Effector memory CD8-positive, alpha-beta T cell (primary cell): ENCODE results near the gene COX4I1.
A peak's percentile ranks its signal among the peaks of the same experiment; 100 is the strongest.
"Not testable (repeated sequence)": the region's sequence is repeated elsewhere in the genome, so short reads cannot be mapped to it uniquely, and the experiment has no call there.

Experiments used
- ATAC-seq: fragments of 150-1000 bp; cut with Tn5 transposase; replicated peaks from 2 replicates; pipeline ENCODE4 v1.10.0; 2021; ENCODE audit warnings: mild to moderate bottlenecking, moderate library complexity
- DNase-seq, 3 experiments: peaks; one replicate each; pipeline ENCODE4 v3.0.0; 2021
- H3K27ac Mint-ChIP-seq, 2 donors: one replicate each; pipeline ENCODE4 v1.8.0; 2022; ENCODE audit warnings: mild to moderate bottlenecking in 2 of 2, mixed read lengths in 2 of 2, moderate library complexity in 2 of 2
- H3K27me3 Mint-ChIP-seq, 2 donors: one replicate each; pipeline ENCODE4 v1.8.0; 2022; ENCODE audit warnings: mixed read lengths in 2 of 2
- H3K36me3 Mint-ChIP-seq: one replicate; pipeline ENCODE4 v1.8.0; 2022; ENCODE audit warnings: mild to moderate bottlenecking, moderate library complexity, mixed read lengths; ENCODE audit not compliant: insufficient read depth
- H3K4me1 Mint-ChIP-seq, 2 donors: one replicate each; pipeline ENCODE4 v1.8.0; 2022; ENCODE audit warnings: low read depth in 2 of 2, mixed read lengths in 2 of 2
- H3K4me3 Mint-ChIP-seq, 2 donors: one replicate each; pipeline ENCODE4 v1.8.0; 2022; ENCODE audit warnings: mild to moderate bottlenecking in 2 of 2, mixed read lengths in 2 of 2, moderate library complexity in 2 of 2
- H3K9me3 Mint-ChIP-seq, 2 donors: one replicate each; pipeline ENCODE4 v1.8.0; 2022; ENCODE audit warnings: mixed read lengths in 2 of 2

Gene COX4I1

GRCh38 chr16:85812811-85813700 is 13.6 kb downstream of the COX4I1 start:
- DNase-seq (no peak), ATAC-seq (no peak)
- Mint-ChIP-seq H3K27ac (no peak overlapping the region), H3K27me3 (peaks cover 0 to 41% of the 10 kb centered on the region in 2 donors), H3K9me3 (no peaks in the 10 kb centered on the region), H3K4me3 (no peak overlapping the region), H3K36me3 (no peaks in the 10 kb centered on the region), H3K4me1 (no peaks in the 10 kb centered on the region)

DNA sequence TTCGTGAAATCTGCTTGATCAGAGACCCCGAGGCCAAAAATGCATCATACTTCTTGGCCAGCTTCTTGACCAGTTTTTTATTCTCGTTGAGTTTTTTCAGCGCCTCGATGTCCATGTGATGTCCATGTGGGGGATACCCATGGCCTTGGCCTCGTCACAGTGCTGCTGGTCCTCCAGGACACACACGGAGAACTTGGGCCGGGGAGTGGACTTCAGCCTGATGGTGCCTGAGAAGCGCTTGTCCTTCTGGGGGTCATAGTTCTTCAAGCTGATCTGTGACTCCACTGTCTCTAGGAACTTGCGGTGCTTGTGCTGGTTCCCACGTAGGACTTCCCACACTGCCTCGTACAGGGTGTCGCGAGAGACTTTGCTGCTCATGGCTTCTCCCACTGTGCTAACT is 16.7 kb downstream of the COX4I1 start:
- Mint-ChIP-seq H3K27me3 (peaks cover 0 to 41% of the 10 kb centered on the region in 2 donors), H3K27ac (no peak overlapping the region), H3K9me3 (no peaks in the 10 kb centered on the region), H3K4me1 (peaks cover 0 to 6% of the 10 kb centered on the region in 2 donors), H3K4me3 (no peak overlapping the region), H3K36me3 (no peaks in the 10 kb centered on the region)
- ATAC-seq (no peak), DNase-seq (no peak)

- not testable (repeated sequence) for H3K4me3 Mint-ChIP-seq, H3K4me1 Mint-ChIP-seq, DNase-seq, H3K36me3 Mint-ChIP-seq, H3K9me3 Mint-ChIP-seq, ATAC-seq, H3K27ac Mint-ChIP-seq
- peaks cover 0 to 30% of the 10 kb centered on the region in 2 donors for H3K27me3 Mint-ChIP-seq
Measured at GRCh38 chr16:85817195-85817594, 17.7 kb downstream of the COX4I1 start.

DNA sequence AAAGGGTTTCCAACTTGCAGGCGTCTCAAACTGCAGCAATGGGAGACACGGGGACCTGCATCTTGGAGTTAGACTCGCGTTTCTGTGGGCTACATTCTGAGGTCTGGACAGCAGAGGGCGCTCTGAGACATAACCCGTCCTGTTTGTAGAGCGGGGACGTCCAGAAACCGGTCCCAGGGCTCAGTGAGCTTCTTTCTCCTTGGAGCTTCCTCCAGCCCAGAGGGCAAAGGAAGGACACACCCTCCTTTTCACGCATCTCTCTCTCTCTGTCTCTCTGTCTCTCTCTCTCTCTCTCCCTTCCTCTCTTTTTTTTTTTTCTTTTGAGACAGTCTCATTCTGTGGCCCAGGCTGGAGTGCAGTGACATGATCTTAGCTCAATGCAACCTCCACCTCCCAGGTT is 19.8 kb downstream of the COX4I1 start:
- Mint-ChIP-seq H3K9me3 (no peaks in the 10 kb centered on the region), H3K36me3 (no peaks in the 10 kb centered on the region), H3K4me3 (no peak overlapping the region), H3K4me1 (peaks cover 6% of the 10 kb centered on the region in 2 donors), H3K27ac (no peak overlapping the region), H3K27me3 (peaks cover 0 to 13% of the 10 kb centered on the region in 2 donors)
- DNase-seq (peak; percentile 84 to 88 (median 86)), ATAC-seq (peak; percentile 80)

DNA sequence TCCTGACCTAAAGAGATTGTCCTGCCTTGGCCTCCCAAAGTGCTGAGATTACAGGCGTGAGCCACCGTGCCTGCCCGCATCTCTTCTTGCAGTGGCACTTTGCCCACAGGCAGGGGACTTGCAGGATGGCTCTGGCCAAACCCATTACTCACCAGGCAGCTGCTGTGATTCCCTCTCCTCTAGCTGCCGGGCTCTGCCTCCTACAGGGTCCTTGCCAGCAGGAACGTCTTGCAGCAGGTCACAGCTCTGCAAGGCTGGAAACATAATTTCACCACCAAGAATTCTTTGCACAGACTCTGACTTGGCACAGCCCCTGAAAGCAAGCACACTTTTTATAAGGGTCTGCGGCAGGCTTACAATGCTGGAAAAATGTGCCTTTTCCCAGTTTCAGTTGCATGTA is 20.3 kb downstream of the COX4I1 start:
- Mint-ChIP-seq H3K4me3 (no peak overlapping the region), H3K36me3 (no peaks in the 10 kb centered on the region), H3K9me3 (no peaks in the 10 kb centered on the region), H3K4me1 (peaks cover 6% of the 10 kb centered on the region in 2 donors), H3K27me3 (peaks cover 0 to 8% of the 10 kb centered on the region in 2 donors), H3K27ac (no peak overlapping the region)
- ATAC-seq (no peak), DNase-seq (no peak)

- DNase-seq (no peak), ATAC-seq (no peak)
- Mint-ChIP-seq H3K27me3 (no peaks in the 10 kb centered on the region), H3K9me3 (no peaks in the 10 kb centered on the region), H3K4me1 (peaks cover 6% of the 10 kb centered on the region in 2 donors), H3K27ac (no peak overlapping the region), H3K36me3 (no peaks in the 10 kb centered on the region), H3K4me3 (no peak overlapping the region)
Measured at GRCh38 chr16:85820604-85821372, 21.3 kb downstream of the COX4I1 start.

- no peaks in the 10 kb centered on the region for H3K9me3 Mint-ChIP-seq
- no peak overlapping the region for H3K4me3 Mint-ChIP-seq
- no peak overlapping the region for H3K27ac Mint-ChIP-seq
- no peaks in the 10 kb centered on the region for H3K36me3 Mint-ChIP-seq
- peak; percentile 76 to 87 (median 82) for DNase-seq
- peaks cover 6% of the 10 kb centered on the region in 2 donors for H3K4me1 Mint-ChIP-seq
- peak; percentile 88 for ATAC-seq
- no peaks in the 10 kb centered on the region for H3K27me3 Mint-ChIP-seq
Measured at GRCh38 chr16:85821390-85822135, 22.1 kb downstream of the COX4I1 start.

DNA sequence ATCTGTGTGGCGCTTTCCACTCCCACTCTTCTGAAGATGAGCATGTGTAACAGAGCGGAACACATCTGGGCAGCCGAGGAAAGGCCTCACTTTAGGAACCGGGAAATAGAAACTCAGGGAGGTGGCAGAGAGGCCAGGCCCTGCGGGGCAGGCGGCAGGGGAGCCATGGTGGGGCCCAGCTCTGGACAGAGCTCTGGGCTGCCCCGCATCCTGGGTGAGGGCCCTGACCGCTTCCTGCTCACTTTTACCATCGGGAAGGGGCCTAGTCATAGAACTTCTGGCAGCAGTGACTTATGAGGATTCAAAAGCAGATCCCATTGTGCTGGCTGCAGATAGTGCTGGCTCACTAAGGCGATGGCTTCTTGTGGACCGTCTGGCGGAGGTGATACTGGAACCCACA is 22.6 kb downstream of the COX4I1 start:
- H3K27ac Mint-ChIP-seq: no peak overlapping the region
- DNase-seq (no peak), ATAC-seq (no peak)
- H3K4me1 Mint-ChIP-seq: peaks cover 6% of the 10 kb centered on the region in 2 donors
- H3K36me3 Mint-ChIP-seq: no peaks in the 10 kb centered on the region
- no peaks in the 10 kb centered on the region for H3K27me3 Mint-ChIP-seq
- no peaks in the 10 kb centered on the region for H3K9me3 Mint-ChIP-seq
- H3K4me3 Mint-ChIP-seq: no peak overlapping the region

- ATAC-seq (no peak), DNase-seq (no peak)
- H3K9me3 Mint-ChIP-seq: no peaks in the 10 kb centered on the region
- peaks cover 6% of the 10 kb centered on the region in 2 donors for H3K4me1 Mint-ChIP-seq
- no peaks in the 10 kb centered on the region for H3K36me3 Mint-ChIP-seq
- H3K27ac Mint-ChIP-seq: no peak overlapping the region
- peaks cover 0 to under 1% of the 10 kb centered on the region in 2 donors for H3K27me3 Mint-ChIP-seq
- no peak overlapping the region for H3K4me3 Mint-ChIP-seq
Measured at GRCh38 chr16:85823328-85823920, 23.9 kb downstream of the COX4I1 start.

DNA sequence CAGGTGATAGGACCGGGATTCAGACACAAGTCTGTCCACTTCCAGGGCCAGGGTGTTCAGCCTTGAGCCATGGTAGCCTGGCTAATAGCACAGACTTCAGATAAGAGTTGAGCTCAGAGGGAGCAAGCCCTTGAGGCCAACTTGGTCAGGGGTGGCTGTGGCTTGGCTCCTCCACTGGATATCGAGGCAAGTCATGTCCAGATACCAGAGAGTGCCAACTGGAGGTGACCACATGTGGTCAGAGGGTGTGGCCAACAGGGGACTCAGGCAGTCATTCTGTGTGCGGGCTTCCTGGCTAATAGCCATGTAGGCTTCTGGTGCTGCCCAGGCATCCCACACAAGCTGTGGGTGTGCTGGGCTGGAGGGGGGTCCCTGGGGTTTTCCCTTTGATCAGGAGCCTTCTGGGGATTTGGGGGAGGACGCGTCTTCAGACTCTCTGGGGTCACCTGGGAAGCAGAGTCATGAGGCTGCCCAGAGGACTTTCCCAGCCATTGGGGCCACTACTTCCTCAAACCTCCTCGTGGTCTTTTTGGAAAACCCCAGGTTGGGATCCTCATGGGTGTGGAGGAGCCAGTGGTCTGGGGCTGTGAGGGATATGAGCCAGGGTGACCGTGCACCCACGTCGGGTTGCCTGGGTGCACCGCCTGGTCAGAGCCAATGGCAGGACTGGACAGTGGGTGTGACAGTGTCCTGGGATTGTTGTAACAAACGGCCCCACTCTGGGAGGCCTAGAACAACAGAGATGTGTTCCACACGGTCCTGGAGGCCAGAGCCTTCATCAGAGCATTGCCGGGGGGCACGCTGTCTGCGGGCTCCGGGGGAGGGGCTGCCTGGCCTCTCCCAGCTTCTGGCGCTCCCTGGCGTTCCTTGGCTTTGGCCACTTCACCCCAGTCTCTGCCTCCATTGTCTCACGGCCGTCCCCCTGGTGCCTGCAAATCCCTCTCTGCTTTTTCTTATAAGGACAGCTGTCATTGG is 25.0 kb downstream of the COX4I1 start:
- Mint-ChIP-seq H3K4me1 (peaks cover 6 to 7% of the 10 kb centered on the region in 2 donors), H3K4me3 (no peak overlapping the region), H3K27me3 (peaks cover 0 to 10% of the 10 kb centered on the region in 2 donors), H3K9me3 (no peaks in the 10 kb centered on the region), H3K36me3 (no peaks in the 10 kb centered on the region), H3K27ac (no peak overlapping the region)
- DNase-seq (no peak), ATAC-seq (no peak)

DNA sequence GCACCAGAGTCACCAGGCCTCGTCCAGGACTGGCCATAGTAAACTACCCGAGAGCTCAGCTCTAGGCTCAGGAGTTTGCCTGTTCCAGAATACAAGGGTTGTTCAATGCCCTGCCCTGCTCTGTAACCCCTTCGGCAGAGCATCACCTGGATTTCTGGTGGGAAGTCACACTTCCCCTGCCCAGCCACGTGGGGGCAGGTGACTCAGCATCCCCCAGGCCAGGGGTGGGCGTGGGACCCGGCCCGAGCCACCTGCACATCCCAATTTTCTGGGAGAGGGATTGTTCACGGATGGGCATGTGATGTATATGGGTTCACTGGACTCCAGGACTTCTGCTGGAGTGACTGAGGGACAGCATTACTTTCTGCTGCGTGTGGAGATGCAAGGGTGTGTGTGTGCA is 25.8 kb downstream of the COX4I1 start:
- Mint-ChIP-seq H3K9me3 (no peaks in the 10 kb centered on the region), H3K27ac (no peak overlapping the region), H3K27me3 (peaks cover 0 to 13% of the 10 kb centered on the region in 2 donors), H3K4me1 (peaks cover 6 to 7% of the 10 kb centered on the region in 2 donors), H3K36me3 (no peaks in the 10 kb centered on the region), H3K4me3 (no peak overlapping the region)
- no peak for DNase-seq
- ATAC-seq: no peak

DNA sequence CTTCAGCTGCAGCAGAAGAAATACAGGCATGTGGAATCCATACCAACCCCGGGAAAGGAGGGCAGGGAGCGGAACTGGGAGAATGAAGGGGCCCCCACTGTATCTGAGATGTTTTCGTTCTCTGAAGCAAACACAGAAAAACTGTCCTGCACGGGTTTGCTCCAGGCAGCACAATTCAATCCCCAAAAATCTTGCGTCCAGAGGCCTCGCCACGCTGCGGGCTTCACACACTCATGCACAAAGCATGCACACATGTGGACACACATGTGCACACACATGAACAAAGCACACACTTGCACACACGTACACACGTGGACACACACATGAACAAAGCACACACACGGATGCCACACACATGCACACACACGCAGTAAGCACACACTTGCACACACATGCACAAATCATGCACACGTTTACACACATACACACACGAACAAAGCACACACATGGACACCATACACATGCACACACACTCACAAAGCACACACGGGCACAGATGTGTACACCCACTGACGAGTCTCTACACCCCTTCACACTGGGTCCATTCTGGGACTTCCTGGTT is 27.3 kb downstream of the COX4I1 start:
- H3K27ac Mint-ChIP-seq: peak overlapping the region in 1 of 2 donors; percentile 39
- H3K36me3 Mint-ChIP-seq: no peaks in the 10 kb centered on the region
- H3K9me3 Mint-ChIP-seq: no peaks in the 10 kb centered on the region
- H3K27me3 Mint-ChIP-seq: peaks cover 13 to 28% of the 10 kb centered on the region in 2 donors
- ATAC-seq: no peak
- H3K4me1 Mint-ChIP-seq: peaks cover 1 to 6% of the 10 kb centered on the region in 2 donors
- no peak overlapping the region for H3K4me3 Mint-ChIP-seq
- no peak for DNase-seq
